Activated CD8-positive, alpha-beta memory T cell treated with anti-CD3 and anti-CD28 coated beads, Interleukin-2, amount 50 U/mL, for 1 hour (primary cell): ENCODE data around the gene CUL5.
"Not testable (repeated sequence)": the region's sequence is repeated elsewhere in the genome, so short reads cannot be mapped to it uniquely, and the experiment has no call there.

Source experiments
- DNase-seq: peaks from one replicate; pipeline ENCODE4 v3.0.0-alpha.2; 2020; ENCODE audit errors: extremely low read depth

The CUL5 gene

DNA sequence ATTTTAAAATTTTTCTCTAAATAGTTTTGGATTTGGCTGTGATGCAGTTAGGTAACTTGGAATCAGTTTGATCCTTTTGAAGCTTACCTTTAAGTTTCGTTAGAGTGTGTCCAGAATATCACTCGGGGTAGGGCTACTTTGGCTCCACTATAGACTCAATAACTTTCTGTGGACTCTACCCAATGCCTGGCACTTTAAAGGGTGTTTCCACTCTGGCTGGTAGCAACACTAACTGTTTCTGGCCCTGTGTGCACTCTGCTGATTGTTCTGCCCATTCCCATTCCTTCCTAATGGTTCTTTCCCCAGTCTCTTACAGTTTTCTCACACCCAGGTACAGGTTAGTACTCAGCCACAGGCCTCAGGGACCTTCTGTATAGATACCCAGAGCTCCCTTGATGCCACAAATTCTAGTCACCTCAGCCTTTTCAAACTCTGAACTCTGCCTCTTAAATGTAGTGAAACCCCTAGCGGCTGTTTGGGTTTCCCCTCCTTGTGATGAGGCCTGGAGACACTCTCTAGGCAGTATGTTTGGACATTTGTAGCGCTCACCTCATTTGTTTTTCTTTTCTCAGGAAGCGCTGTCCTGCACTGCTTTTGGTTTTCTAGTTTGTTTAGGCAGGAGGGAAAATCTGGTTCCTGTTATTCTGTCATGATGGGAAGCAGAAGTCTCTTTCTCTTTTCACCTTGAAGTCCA, 16.8 kb downstream of the CUL5 start:
- no peak for DNase-seq

DNA sequence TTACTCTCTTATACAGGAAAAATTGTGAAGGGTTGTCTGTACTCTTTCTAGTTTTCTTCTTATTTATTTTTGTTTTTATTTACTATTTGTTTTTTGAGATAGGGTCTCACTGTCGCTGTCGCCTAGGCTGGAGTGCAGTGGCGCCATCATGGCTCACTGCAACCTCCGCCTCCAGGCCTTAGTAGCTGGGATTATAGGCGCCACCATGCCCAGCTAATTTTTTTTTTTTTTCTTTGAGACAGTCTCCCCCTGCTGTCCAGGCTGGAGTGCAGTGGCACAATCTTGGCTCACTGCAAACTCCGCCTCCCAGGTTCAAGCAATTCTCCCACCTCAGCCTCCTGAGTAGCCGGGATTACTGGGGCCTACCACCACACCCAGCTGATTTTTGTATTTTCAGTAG, 18.4 kb downstream of the CUL5 start:
- DNase-seq, result no peak

DNA sequence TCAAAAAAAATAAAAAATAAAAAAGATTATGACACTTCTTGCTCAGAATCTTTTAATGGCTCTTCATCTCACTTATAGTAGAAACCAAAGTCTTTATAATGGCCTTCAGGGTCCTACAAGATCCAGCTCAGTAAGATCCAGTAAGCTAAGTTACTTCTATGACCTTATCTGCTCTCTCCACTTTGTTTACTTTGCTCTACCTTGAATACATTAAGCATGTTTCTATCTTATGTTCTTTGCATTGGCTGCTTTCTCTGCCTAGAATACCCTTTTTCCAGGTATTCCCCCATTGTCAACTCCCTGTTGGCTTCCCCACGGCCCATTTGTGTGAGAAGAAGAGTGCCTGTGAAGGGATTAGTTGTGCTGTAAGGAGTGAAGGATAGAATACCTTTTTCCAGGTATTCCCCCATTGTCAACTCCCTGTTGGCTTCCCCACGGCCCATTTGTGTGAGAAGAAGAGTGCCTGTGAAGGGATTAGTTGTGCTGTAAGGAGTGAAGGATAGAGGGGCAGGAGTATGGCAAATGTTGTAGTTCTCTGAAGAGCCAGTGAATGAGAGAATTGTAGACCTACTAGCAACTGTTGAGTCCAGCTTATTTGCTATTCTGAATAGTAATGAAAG, 20.2 kb downstream of the CUL5 start:
- not testable (repeated sequence) for DNase-seq

DNA sequence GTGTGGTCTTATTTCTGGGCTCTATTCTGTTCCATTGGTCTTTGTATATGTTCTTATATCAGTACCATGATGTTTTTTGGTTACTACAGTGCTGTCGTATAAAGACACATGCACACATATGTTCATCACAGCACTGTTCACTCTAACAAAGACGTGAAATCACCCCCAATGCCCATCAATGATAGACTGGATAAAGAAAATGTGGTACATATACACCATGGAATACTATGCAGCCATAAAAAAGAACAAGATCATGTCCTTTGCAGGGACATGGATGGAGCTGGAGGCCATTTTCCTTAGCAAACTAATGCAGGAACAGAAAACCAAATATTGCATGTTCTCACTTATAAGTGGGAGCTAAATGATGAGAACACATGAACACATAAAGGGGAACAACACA, 22.9 kb downstream of the CUL5 start:
- not testable (repeated sequence) for DNase-seq

DNA sequence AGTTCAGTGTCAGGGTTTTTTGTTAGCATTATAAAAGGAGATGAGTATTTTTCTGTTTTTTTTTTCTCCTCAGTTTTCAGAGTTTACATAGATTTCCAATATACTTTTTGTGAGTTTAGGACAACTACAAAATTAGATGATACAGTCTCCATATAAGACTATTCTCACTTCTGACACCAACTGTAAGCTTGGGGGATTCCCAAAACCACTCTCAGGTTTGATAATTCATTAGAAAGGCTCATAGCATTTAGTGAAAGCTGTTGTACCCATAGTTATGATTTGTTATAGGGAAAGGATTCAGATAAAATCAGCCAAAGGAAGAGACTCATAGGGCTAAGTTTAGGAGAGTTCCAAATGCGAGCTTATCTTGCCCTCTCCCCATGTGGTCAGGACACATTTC, 24.1 kb downstream of the CUL5 start:
- no peak for DNase-seq

DNA sequence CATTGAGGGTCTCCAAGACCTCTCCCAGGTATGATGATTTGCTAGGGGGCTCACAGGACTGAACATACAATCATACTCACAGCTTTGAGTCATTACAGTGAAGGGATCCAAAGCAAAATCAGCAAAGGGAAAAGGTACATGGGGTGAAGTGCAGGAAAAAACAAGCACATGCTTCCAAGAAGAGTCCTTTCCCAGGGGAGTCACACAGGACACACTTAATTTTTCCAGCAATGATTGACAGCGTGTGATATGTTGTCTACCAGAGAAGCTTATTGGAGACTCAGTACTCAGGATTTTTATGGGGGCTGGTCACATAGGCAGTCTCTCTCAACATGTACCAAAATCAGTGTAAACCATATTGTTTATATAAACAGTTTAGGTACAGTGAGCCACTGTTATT, 25.3 kb downstream of the CUL5 start:
- DNase-seq, result no peak

DNA sequence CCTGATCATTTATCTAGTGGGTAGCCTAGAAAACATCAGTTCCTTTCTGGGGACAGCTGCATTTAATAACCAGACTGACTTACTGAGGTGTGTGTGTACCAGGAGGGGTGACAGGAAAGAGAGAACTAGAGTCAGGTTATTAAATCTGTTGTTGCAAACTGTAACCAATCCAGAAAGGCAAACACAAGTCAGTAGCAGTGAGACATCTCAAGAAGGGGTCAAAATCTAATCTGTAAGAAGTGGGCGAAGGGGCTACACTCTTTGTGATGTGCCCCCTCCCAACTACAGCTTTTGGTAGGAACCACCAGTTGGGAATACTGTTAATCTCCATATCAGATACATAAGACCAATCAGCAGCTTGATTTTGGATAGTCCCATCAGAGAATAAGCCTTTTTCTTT, 26.3 kb downstream of the CUL5 start:
- DNase-seq, result no peak

DNA sequence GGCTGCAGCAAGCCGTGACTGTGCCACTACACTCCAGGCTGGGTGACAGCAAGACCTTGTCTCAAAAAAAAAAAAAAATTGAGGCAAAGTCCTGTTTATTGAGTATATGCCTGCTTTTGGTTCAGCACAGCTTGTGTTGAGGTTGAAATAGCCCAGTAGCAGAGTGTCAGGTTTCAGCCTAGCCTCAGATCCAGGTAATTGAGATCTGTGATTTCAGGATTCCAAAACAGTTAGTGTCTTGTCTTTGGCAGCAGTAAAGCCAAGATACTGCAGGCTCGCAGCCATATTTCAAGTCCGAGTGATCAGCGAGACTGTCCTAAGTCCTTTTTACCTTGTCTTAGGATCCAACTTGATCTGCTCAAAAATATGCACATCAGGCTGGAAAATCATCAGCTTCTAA, 27.0 kb downstream of the CUL5 start:
- DNase-seq, result no peak

DNA sequence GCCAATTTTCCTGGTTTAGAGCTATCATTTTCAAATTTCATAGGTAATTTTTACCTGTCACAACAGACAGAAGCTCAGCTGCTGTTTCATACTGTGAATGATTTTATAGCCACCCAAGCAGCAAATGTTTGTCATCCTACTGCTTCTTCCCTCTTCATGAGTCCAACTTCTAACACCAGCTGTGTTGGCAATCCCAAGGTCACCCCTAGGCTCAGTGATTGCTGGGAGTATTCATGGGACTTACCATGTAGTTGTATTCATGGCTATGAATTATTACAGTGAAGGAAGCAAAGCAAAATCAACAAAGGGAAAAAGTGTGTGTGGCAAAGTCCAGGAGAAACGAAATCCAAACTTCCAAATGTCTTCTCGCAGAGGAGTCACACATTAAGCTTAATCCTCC, 28.5 kb downstream of the CUL5 start:
- no peak for DNase-seq

DNA sequence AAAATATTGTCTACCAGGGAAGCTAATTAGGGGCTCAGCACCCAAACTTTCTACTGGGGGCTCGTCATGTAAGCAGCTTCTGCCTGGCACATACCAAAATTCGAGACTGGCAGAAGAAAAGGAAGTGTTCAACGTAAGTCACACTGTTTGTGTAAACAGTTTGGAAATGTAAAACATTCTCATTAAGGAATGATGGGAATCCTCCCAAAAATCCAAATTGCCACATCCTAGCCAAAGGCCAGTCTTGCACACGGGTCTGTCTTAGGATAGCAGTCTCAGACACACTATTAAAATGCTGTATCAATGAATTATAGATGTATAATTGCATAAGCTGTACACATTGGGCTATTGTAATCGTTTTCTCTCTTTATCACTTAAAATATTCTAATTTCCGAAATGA, 28.9 kb downstream of the CUL5 start:
- DNase-seq, result no peak

DNA sequence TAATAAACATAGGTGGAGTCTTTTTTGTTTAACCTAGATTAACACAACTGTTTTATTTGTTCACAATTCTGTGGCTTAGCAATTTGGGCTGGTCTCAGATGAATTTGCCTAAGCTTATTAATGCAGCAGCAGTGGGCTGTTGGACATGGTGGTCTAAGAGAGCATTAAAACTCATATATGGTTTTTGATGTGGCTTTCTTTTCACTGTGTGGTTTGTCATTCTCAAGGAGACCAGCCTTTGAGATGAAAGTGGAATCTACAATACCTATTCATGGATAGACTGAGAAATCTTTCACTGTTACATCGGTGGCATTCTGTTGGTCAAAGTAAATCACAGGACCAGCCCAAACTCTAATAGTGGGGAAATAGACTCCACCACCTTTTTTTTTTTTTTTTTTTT, 39.6 kb downstream of the CUL5 start:
- DNase-seq, result no peak

DNA sequence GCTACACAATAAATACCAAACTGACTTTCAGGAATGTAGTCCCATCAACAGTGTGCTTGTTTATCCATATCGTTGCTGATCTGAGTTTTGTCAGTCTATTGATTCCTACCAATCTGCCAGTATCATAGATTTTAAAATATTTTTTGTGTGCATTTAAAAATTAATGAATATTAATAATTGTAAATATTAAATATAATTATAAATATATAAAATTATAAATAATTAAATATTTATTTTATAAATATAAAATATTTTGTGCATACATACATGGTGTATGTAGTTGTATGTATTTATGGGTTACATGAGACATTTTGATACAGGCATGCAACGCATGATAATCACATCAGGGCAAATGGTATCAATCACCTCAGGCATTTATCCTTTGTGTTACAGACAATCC, 53.6 kb downstream of the CUL5 start:
- no peak for DNase-seq

DNA sequence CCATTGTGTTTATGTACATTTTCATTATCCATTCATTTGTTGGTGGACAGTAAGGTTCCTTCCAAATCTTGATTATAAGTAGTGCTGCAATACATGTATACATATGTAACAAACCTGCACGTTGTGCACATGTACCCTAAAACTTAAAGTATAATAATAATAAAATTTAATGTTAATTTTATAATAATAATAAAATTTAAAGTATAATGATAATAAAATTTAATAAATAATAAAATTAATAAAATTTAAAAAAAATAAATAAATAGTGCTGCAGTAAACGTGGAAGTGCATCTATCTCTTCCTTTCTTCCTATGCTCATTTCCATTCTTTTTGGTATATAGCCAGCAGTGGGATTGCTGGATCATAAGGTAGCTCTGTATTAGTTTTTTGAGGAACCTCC, 54.7 kb downstream of the CUL5 start:
- no peak for DNase-seq

DNA sequence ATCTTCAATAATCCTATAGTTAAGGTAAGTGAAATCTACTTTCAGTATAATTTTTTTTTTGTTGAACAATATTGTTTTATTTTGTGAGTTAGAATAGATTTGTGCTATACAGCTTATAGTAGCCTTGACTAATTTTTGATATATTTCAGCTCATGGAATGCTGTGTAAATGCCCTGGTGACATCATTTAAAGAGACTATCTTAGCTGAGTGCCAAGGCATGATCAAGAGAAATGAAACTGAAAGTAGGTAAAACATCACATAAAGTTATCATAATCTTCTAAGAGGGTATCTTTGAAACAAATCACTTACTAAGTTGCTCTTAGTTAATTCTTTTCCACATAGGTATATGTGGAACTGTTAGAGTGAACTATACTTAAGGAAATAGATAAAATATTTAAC, 61.2 kb downstream of the CUL5 start:
- DNase-seq, result no peak

DNA sequence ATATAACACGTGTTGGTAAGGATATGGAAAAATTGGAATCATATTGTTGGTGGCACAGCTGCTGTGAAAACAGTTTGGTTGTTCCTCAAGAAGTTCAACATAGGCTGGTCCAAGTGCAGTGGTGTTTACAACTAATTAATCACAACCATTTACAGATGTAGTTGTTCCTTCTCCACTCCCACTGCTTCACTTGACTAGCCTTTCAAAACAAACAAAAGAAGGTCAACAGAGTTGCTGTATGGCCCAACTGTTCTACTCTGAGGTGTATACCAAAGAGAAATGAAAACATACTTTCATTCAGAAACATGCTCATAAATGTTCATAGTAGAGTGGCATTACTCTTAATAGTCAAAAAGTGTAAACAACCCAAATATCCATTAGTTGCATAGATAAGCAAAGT, 76.1 kb downstream of the CUL5 start:
- no peak for DNase-seq

DNA sequence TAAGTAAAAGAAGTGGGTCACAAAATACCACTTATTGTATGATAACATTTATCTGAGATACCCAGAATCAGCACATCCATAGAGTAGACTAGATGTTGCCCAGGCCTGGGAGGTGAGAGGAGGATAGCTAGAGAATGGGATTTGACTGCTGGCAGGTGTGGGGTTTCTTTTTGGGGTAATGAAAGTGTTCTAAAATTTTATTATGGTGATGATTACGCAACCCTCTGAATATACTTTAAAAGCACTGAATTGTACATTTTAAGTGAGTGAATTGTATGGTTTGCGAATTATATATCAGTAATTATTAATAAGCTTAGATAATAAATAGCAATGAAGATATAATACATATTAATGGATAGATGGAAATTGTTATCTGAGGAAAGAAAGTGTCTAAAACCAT, 77.0 kb downstream of the CUL5 start:
- no peak for DNase-seq

DNA sequence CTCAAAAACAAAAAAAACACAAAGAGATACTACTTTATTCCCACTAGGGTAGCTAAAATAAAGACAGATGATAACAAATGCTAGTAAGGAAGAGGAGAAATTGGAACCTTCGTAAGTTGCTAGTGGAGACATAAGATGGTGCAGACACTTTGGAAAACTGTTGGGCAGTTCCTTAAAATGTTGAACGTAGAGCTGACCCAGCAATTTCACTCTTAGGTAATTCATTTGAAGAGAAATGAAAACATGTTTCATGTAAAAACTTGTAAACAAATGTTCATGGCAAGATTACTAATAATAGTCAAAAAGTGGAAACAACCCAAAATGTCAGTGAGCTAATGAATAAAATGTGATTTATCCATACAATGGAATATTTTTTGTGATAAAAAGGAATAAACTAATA, 83.4 kb downstream of the CUL5 start:
- DNase-seq, result no peak

DNA sequence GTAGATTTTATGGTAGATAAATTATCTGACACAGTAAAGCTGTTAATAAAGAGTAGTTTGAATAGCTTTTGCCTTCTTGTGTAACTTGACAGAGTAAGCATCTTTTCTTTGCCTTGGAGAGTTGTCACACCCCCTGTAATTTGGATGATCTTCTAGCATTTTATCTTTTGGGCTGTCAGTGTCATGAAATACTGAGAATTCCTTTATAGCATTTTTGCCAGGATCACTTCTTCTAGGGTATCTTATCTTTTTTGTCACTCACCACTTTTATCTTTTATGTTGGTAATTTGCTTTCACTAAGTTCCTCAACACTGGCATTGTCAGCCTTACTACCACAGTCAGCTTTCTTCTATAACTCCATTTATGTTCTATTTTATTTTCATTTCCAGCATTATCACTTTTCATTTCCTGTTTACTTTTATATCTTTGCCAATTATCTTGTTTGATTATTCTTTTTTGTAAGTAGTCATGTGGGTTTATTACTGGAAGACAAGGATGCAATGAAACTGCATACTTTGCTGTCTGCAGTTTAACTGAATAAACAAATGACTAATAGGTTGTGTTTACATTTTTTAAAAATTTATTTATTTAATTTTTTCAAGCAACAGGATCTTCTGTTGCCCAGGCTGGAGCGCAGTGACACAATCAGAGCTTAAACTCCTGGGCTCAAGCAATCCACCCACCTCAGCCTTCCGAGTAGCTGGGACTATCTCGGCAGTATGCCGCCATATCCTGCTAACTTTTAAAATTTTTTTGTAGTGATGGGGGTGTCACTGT, 84.6 kb downstream of the CUL5 start:
- no peak for DNase-seq

DNA sequence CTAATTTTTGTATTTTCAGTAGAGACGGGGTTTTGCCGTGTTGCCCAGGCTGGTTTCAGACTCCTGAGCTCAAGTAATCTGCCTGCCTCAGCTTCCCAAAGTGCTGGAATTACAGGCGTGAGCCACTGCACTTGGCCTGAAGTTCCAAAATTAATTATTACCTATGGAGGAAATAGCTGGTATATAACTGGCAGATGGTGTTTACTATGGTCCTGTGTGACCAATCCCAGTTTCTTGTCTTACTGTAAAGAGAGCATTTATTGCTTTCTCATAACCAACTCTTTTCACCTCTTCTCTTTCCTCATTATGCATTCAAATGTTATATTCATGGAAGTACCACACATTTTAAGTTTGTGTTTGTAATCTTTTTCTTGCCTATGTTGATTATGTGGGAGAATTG, 88.5 kb downstream of the CUL5 start:
- no peak for DNase-seq

DNA sequence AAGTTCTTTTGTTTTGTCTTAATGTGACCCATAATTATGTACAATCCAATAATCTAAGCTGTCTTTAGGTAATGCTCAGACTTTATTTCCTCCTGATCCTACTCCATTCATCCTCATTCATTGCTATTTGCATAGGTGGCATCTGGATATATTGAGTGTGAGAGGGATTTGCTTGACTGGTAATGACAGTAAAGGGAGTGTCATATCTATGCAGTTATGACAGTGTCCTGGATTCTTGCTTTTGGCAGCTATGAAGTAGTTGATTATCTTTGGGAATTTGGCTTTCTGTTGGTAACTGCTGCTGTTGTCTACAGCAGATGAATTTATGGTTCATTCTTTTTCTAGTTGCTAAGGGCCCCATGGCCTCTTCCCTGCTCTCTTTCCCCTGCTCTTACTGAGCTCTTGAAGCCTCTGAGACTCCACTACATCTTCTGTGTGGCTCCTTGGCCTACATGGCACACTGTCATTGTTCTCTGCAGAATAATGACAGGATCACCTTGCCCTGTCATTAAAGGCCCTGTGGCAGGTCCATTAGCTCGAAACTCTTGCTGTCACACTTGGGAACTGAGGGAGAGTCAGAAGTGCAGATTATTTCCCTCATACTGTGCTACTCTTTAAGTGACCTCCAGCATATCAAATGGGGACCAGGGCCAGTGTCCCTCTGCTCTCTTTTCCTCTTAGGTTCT, 92.5 kb downstream of the CUL5 start:
- DNase-seq, result no peak

DNA sequence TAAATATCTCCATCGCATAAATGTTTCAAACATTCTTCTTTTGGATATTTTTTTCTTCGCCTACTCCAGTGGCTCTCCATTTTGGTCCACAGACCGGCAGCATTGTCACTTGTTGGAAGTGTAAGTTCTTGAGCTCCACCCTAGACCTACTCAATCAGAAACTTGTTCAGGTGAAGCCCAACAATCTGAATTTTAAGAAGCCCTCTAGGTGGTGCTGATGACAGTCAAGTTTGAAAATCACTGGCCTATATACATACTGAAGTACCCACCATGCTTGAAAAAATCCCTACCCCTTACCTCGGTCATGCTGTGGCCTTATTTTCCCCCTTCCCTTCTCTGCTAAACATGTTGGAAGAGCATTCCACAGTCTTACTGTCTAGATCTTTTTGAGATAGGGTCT, 102.4 kb downstream of the CUL5 start:
- no peak for DNase-seq

DNA sequence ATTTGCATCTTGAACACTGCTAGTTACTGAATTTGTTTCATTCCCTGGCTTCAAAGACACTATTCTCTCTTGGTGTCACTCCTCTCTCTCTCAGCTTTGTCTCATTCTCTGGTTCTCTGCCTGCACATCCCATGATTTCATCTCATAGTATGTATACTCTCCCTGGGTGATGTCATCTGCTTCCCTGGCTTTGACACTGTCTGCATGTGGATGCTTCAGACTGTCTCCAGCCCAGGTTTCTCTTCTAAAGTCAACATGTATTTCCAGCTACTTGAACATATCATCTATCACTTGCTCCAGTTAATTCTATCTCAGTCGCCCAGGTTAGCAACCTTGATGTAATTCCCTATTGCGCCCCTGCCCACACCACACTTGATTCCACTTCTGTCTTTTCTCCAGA, 103.4 kb downstream of the CUL5 start:
- no peak for DNase-seq
